Stimulated activated CD4-positive, alpha-beta T cell treated with anti-CD3 and anti-CD28 coated beads, Interleukin-15, amount 100 ng/mL, for 48 hours (primary cell): ENCODE data around the gene RNF13.

Experiments used
- DNase-seq, 2 donors: peaks; one replicate each; pipeline ENCODE4 v3.0.0-alpha.2; 2020; ENCODE audit warnings: low read depth in 2 of 2

The RNF13 gene

GRCh38 chr3:149812606-149813366 is at the start of gene RNF13:
RNF13 (plus strand) TSS chr3:149813215; CDS start chr3:149846027, 32,812 bp downstream.
- DNase-seq = peak; percentile 87 to 88

GRCh38 chr3:149763565-149764195 is 49.3 kb upstream of the RNF13 start:
- DNase-seq = no peak

GRCh38 chr3:149764302-149764701 is 48.7 kb upstream of the RNF13 start:
- DNase-seq = no peak

- DNase-seq = no peak
Observed at GRCh38 chr3:149765762-149766334, 47.2 kb upstream of the RNF13 start.

GRCh38 chr3:149767720-149768119 is 45.3 kb upstream of the RNF13 start:
- DNase-seq = no peak

GRCh38 chr3:149768704-149769103 is 44.3 kb upstream of the RNF13 start:
- DNase-seq = no peak

GRCh38 chr3:149770246-149770645 is 42.8 kb upstream of the RNF13 start:
- no peak for DNase-seq

GRCh38 chr3:149771652-149772271 is 41.3 kb upstream of the RNF13 start:
- DNase-seq = peak in 1 of 2 donors; percentile 36

GRCh38 chr3:149772861-149773260 is 40.2 kb upstream of the RNF13 start:
- DNase-seq = no peak

GRCh38 chr3:149776170-149776569 is 36.8 kb upstream of the RNF13 start:
- no peak for DNase-seq

- no peak for DNase-seq
Observed at GRCh38 chr3:149777414-149778214, 35.4 kb upstream of the RNF13 start.

- DNase-seq = no peak
Observed at GRCh38 chr3:149781211-149781610, 31.8 kb upstream of the RNF13 start.

GRCh38 chr3:149781741-149782140 is 31.3 kb upstream of the RNF13 start:
- DNase-seq = no peak

- no peak for DNase-seq
Observed at GRCh38 chr3:149783576-149783975, 29.4 kb upstream of the RNF13 start.

GRCh38 chr3:149784064-149784704 is 28.8 kb upstream of the RNF13 start:
- DNase-seq = no peak

GRCh38 chr3:149790268-149790667 is 22.7 kb upstream of the RNF13 start:
- no peak for DNase-seq

GRCh38 chr3:149790698-149791097 is 22.3 kb upstream of the RNF13 start:
- DNase-seq = no peak

GRCh38 chr3:149792452-149793270 is 20.4 kb upstream of the RNF13 start, which contains the start of gene ANKUB1:
ANKUB1 (minus strand) TSS chr3:149792554; CDS start chr3:149792366, 188 bp downstream.
- DNase-seq = no peak

- DNase-seq = no peak
Observed at GRCh38 chr3:149796026-149796425, 17.0 kb upstream of the RNF13 start.

GRCh38 chr3:149800693-149801092 is 12.3 kb upstream of the RNF13 start:
- DNase-seq = no peak
